Progenitor cell of endocrine pancreas (in vitro differentiated cells): ENCODE data around the gene PROC. TPM values are rescaled to one million over a fixed set of nuclear protein-coding genes. Genes with fewer than 3 reads are reported as not detected.

Source experiments
- DNase-seq: peaks from one replicate; pipeline ENCODE4 v3.0.0; 2021; ENCODE audit warnings: low spot score; ENCODE audit not compliant: unreplicated experiment
- H3K27ac Mint-ChIP-seq: 2 replicates; pipeline ENCODE4 v1.8.0; 2021; ENCODE audit warnings: mild to moderate bottlenecking, moderate library complexity, mixed read lengths
- H3K27me3 Mint-ChIP-seq: 2 replicates; pipeline ENCODE4 v1.8.0; 2021; ENCODE audit warnings: mixed read lengths
- H3K36me3 Mint-ChIP-seq: 2 replicates; pipeline ENCODE4 v1.8.0; 2022; ENCODE audit warnings: mixed read lengths; ENCODE audit not compliant: insufficient read depth
- H3K4me1 Mint-ChIP-seq: 2 replicates; pipeline ENCODE4 v1.8.0; 2021; ENCODE audit warnings: low read depth, mixed read lengths
- H3K4me3 Mint-ChIP-seq: 2 replicates; pipeline ENCODE4 v1.8.0; 2021; ENCODE audit warnings: low read depth, mild to moderate bottlenecking, moderate library complexity, mixed read lengths
- H3K9me3 Mint-ChIP-seq: 2 replicates; pipeline ENCODE4 v1.8.0; 2021; ENCODE audit warnings: low read depth, mixed read lengths
- total RNA-seq: library from RNA; stranded (reverse); gene quantifications from 2 replicates; pipeline ENCODE4 v1.2.1, GENCODE V29; 2021
- TF ChIP-seq, protein P1 (sequence below): fragments of 200-600 bp; sonication (generic); IDR thresholded peaks from one replicate; pipeline ENCODE4 v1.5.0; 2021; ENCODE audit warnings: antibody characterized with exemption, mild to moderate bottlenecking; ENCODE audit not compliant: unreplicated experiment

Gene PROC
- total RNA-seq, 1 donor from 2014 or later, result 18.7 TPM

- no peak for DNase-seq
- Mint-ChIP-seq H3K36me3 (peaks cover 3% of the 10 kb centered on the region), H3K27ac (no peak overlapping the region), H3K9me3 (no peaks in the 10 kb centered on the region), H3K4me3 (no peak overlapping the region), H3K27me3 (no peaks in the 10 kb centered on the region), H3K4me1 (peaks cover under 1% of the 10 kb centered on the region)
- TF ChIP-seq, protein P1, sequence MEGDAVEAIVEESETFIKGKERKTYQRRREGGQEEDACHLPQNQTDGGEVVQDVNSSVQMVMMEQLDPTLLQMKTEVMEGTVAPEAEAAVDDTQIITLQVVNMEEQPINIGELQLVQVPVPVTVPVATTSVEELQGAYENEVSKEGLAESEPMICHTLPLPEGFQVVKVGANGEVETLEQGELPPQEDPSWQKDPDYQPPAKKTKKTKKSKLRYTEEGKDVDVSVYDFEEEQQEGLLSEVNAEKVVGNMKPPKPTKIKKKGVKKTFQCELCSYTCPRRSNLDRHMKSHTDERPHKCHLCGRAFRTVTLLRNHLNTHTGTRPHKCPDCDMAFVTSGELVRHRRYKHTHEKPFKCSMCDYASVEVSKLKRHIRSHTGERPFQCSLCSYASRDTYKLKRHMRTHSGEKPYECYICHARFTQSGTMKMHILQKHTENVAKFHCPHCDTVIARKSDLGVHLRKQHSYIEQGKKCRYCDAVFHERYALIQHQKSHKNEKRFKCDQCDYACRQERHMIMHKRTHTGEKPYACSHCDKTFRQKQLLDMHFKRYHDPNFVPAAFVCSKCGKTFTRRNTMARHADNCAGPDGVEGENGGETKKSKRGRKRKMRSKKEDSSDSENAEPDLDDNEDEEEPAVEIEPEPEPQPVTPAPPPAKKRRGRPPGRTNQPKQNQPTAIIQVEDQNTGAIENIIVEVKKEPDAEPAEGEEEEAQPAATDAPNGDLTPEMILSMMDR, result no peak
Observed at GRCh38 chr2:127462461-127462860, 44.2 kb downstream of the PROC start.

DNA sequence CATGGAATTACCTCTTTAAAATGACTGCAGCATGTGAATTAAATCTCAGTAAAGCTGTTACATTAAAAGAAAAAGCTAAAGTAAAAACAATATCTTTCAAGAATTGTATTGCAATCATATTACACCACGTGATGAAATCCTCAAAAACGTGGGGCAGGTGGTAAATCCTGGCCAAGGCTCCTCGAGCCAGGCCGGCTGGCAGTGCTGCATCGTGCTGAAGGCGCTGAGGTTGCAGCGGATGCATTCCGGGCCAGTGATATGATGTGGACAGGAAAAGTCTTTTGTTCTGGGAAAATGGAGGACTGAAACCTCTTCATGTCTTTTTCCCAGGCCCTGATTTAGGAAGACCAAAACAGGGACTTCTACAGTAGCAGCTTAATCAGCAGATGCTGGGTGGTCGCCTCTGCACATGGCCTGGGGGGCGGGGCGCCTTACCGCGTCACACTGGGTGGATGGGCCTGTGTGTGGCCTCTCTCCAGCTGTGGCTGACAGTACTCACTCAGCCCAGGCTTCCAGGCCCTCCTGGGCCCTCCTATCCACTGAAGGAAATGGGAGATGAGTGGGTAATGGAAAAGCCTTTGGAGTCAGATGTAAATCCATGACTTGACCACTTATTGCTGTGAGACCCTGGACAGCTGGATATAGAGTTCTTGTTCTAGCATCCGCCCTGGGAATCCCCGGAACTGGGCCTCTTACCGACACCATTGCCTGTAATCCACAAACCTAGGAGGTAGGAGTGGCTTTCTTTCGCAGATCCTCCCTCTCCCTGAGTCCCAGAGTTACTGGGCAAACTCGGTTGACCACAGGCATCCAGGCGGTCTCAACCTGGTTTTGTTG lies 45.1 kb downstream of the PROC start:
- H3K27ac Mint-ChIP-seq, result no peak overlapping the region
- H3K4me1 Mint-ChIP-seq, result no peaks in the 10 kb centered on the region
- H3K9me3 Mint-ChIP-seq, result no peaks in the 10 kb centered on the region
- no peak overlapping the region for H3K4me3 Mint-ChIP-seq
- TF ChIP-seq, protein P1, result no peak
- no peaks in the 10 kb centered on the region for H3K27me3 Mint-ChIP-seq
- no peak for DNase-seq
- H3K36me3 Mint-ChIP-seq, result peaks cover 9% of the 10 kb centered on the region

DNA sequence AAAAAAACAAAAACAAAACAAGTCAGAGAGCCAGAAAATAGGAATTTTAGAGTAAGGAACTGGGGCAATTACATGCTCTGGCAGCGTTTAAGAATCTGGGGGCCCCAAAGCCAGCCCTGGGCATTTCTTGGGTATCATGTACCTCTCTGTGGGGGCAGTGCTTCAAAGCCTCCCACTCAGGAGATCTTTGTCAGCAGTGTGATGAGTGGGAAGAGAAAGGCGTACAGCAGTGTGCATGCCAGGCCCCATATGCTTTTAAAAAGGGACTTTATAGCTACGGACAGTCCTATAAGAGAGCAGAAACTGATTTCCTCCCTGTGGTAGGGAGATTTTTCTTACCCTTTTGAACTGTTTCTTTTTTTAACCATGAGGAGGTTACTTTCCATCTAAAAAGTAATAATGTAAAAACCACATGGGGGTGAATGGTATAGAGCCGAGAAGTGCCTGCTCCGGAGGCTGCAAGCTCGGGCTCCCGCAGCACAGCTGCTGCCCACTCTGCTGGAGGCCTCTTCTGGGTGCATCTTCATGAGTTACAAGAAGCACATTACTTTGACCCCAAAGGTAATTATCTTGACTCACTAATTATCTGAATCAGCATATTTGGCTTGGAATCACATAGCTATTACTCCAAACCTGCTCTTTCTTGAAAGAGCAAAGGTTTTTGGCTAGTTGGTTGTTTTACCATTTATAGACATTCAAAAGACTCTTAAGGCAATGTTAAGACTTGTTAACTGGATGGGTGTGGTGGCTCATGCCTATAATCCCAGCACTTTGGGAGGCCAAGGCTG lies 46.4 kb downstream of the PROC start:
- no peak for DNase-seq
- Mint-ChIP-seq H3K27me3 (no peaks in the 10 kb centered on the region), H3K4me1 (no peaks in the 10 kb centered on the region), H3K9me3 (no peaks in the 10 kb centered on the region), H3K4me3 (no peak overlapping the region), H3K27ac (no peak overlapping the region), H3K36me3 (peaks cover 15% of the 10 kb centered on the region)
- TF ChIP-seq, protein P1, result no peak

- H3K4me3 Mint-ChIP-seq, result no peak overlapping the region
- no peaks in the 10 kb centered on the region for H3K4me1 Mint-ChIP-seq
- H3K9me3 Mint-ChIP-seq, result no peaks in the 10 kb centered on the region
- DNase-seq, result no peak
- H3K27ac Mint-ChIP-seq, result no peak overlapping the region
- no peaks in the 10 kb centered on the region for H3K27me3 Mint-ChIP-seq
- peaks cover 15% of the 10 kb centered on the region for H3K36me3 Mint-ChIP-seq
- TF ChIP-seq, protein P1, result no peak
Observed at GRCh38 chr2:127465258-127465657, 47.0 kb downstream of the PROC start.

GRCh38 chr2:127469051-127469450 lies 50.8 kb downstream of the PROC start:
- TF ChIP-seq, protein P1, result no peak
- Mint-ChIP-seq H3K4me1 (no peaks in the 10 kb centered on the region), H3K9me3 (no peaks in the 10 kb centered on the region), H3K27me3 (no peaks in the 10 kb centered on the region), H3K27ac (no peak overlapping the region), H3K36me3 (peaks cover 15% of the 10 kb centered on the region), H3K4me3 (no peak overlapping the region)
- DNase-seq, result no peak
